GM12865 (cell line): Measurements from ENCODE around the gene FAM43A.

Experiments
- DNase-seq: peaks from one replicate; pipeline ENCODE4 v3.0.0; 2010; ENCODE audit warnings: low read depth
- H3K4me3 ChIP-seq: 2 replicates; pipeline ENCODE4 v1.5.1; 2011; ENCODE audit warnings: mild to moderate bottlenecking, low read depth, low read length, control low read depth
- CTCF ChIP-seq: IDR thresholded peaks from 2 replicates; pipeline ENCODE4 v1.5.1; 2011; ENCODE audit warnings: low read length, control low read depth, low read depth, inconsistent platforms; ENCODE audit not compliant: insufficient read depth; ENCODE audit errors: missing control alignments

Gene FAM43A

GRCh38 chr3:194683380-194683779 lies 2.3 kb upstream of the FAM43A start:
- no peak overlapping the region for H3K4me3 ChIP-seq
- DNase-seq: no peak
- no peak for TF ChIP-seq CTCF

GRCh38 chr3:194685065-194685717 lies 492 bp upstream of the FAM43A start:
- TF ChIP-seq CTCF: no peak
- peak overlapping the region; percentile 59 for H3K4me3 ChIP-seq
- no peak for DNase-seq

- no peak for DNase-seq
- H3K4me3 ChIP-seq: peak overlapping the region; percentile 59
Observed at GRCh38 chr3:194686414-194686815, 732 bp downstream of the FAM43A start.

GRCh38 chr3:194686816-194687637 lies 1.3 kb downstream of the FAM43A start:
- H3K4me3 ChIP-seq: peak overlapping the region; percentile 41
- no peak for TF ChIP-seq CTCF
- peak; percentile 54 for DNase-seq

More at GRCh38 chr3:194686414-194686815, 732 bp downstream of the FAM43A start:
- TF ChIP-seq CTCF: no peak

- H3K4me3 ChIP-seq: peak overlapping the region; percentile 41
- peak; percentile 92 for DNase-seq
- peak; percentile 68 for TF ChIP-seq CTCF
Observed at GRCh38 chr3:194687638-194688199, 2.0 kb downstream of the FAM43A start.

- DNase-seq: peak; percentile 67
- H3K4me3 ChIP-seq: peak overlapping the region; percentile 41
- TF ChIP-seq CTCF: no peak
Observed at GRCh38 chr3:194688200-194688740, 2.6 kb downstream of the FAM43A start.
